ENCODE data around the gene LCK. TPM values are rescaled to one million over a fixed set of nuclear protein-coding genes. Genes with fewer than 3 reads are reported as not detected.

Gene LCK
- total RNA-seq, 1 donor from 2014 or later, result 248 TPM

DNA sequence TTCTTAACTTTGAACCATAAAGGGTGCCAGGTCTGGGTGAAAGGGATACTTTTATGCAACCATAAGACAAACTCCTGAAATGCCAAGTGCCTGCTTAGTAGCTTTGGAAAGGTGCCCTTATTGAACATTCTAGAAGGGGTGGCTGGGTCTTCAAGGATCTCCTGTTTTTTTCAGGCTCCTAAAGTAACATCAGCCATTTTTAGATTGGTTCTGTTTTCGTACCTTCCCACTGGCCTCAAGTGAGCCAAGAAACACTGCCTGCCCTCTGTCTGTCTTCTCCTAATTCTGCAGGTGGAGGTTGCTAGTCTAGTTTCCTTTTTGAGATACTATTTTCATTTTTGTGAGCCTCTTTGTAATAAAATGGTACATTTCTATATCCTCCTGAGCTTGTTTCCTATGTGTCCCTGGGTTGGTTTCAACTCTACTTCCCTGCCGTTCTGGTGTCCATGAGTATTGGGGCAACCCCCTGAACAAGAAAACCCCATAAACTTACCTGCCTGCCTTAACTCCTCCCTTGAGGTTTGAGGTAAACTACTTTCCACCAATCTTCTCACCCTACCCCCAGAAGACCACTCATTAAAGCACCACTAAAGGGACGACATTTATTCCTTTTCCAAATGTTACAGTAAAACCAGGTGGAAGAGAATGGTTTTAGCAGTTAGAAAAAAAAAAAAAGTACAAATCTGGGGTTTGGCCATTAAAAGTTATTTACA is 82.3 kb downstream of the LCK start:
- Mint-ChIP-seq H3K27me3 (no peaks in the 10 kb centered on the region), H3K27ac (peak overlapping the region; percentile 3), H3K9me3 (no peaks in the 10 kb centered on the region), H3K4me1 (peaks cover 37% of the 10 kb centered on the region), H3K36me3 (ENCODE audit: low read depth) (peaks cover 52% of the 10 kb centered on the region), H3K4me3 (peak overlapping the region; percentile 59)
- intact Hi-C loops (cut with micrococcal nuclease), result no loop called here
- DNase-seq, result peak; percentile 56

- intact Hi-C loops (cut with micrococcal nuclease), result no loop called here
- H3K9me3 Mint-ChIP-seq, result no peaks in the 10 kb centered on the region
- H3K27me3 Mint-ChIP-seq, result no peaks in the 10 kb centered on the region
- DNase-seq, result peak; percentile 67
- H3K4me3 Mint-ChIP-seq, result peak overlapping the region; percentile 92
- peaks cover 39% of the 10 kb centered on the region for H3K4me1 Mint-ChIP-seq
- H3K27ac Mint-ChIP-seq, result no peak overlapping the region
- peaks cover 44% of the 10 kb centered on the region for H3K36me3 Mint-ChIP-seq (ENCODE audit: low read depth)
Measured at GRCh38 chr1:32334274-32334861, 83.3 kb downstream of the LCK start.

DNA sequence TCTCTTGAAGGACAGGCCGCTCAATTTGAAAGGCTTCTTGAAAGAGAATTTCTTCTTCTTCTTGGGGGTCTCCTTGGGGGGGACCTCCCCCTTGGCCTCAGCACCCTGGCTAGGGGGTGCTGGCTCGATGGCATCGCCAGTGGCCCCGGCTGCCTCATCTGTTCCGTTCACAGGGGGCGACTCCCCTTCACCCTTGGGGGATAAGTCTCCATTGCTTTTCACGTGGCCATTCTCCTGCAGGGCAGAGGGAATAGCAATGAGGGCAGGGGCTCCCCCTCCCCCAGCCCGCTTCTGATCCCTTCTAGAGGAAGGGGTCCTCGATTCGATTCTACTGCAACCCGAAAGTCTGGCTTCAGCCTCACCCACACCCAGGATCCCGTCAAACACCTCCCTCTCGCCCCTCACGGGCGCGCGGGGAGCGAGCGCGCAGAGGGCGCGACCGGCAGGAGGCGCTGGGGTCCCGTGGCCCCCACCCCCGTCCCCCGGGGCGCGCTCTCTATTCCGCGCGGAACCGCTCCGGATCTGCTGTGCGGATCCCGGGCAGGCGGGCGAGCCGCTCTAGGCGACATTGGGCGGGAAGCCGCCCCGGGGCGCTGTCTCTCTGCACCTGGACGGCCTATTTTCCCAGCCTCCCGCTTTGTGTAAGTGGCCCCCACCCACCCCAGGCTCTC is 83.9 kb downstream of the LCK start:
- H3K9me3 Mint-ChIP-seq, result no peaks in the 10 kb centered on the region
- peaks cover 39% of the 10 kb centered on the region for H3K4me1 Mint-ChIP-seq
- H3K36me3 Mint-ChIP-seq (ENCODE audit: low read depth), result peaks cover 39% of the 10 kb centered on the region
- intact Hi-C loops (cut with micrococcal nuclease), result loop anchor here (5.0 kb wide), 4 partner anchors 57 to 263 kb away; partner anchors contain the start of genes BSDC1, EIF3I, TMEM234 and TMEM39B
- DNase-seq, result peak; percentile 88
- no peaks in the 10 kb centered on the region for H3K27me3 Mint-ChIP-seq
- H3K27ac Mint-ChIP-seq, result peak overlapping the region; percentile 69
- peak overlapping the region; percentile 92 for H3K4me3 Mint-ChIP-seq

DNA sequence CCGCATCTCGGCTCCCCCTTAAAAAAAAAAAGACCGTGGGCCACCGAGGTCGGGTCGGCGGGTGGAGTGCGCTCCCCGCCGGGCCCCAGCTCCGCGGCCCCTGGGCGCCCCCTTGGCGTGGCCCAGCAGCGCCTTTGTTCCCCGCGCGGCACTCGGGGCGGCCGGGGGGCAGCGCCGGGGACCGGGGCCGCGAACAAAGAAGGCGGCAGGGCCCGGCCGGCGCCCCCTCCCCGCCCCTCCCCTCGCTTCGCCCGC is 84.4 kb downstream of the LCK start:
- Mint-ChIP-seq H3K4me1 (peaks cover 39% of the 10 kb centered on the region), H3K27me3 (no peaks in the 10 kb centered on the region)
- intact Hi-C loops (cut with micrococcal nuclease), result loop anchor here (5.0 kb wide), 4 partner anchors 57 to 263 kb away; partner anchors contain the start of genes BSDC1, EIF3I, TMEM234 and TMEM39B

More for the DNA sequence above, 84.4 kb downstream of the LCK start:
- DNase-seq, result no peak
- H3K9me3 Mint-ChIP-seq, result no peaks in the 10 kb centered on the region
- no peak overlapping the region for H3K27ac Mint-ChIP-seq
- peak overlapping the region; percentile 92 for H3K4me3 Mint-ChIP-seq
- peaks cover 37% of the 10 kb centered on the region for H3K36me3 Mint-ChIP-seq (ENCODE audit: low read depth)

Other genes starting within 250 kb of the LCK start
- 174 and 175 TPM in 2 replicates for gene KHDRBS1, start 237.4 kb upstream of the LCK start, total RNA-seq
- gene TMEM39B, start 178.3 kb upstream of the LCK start, total RNA-seq, result 34.5 and 38.0 TPM in 2 replicates
- 79.4 and 87.6 TPM in 2 replicates for gene KPNA6, start 143.2 kb upstream of the LCK start, total RNA-seq
- gene TXLNA, start 71.6 kb upstream of the LCK start, total RNA-seq, result 105 and 106 TPM in 2 replicates
- gene CCDC28B, start 50.7 kb upstream of the LCK start, total RNA-seq, result 37.1 and 38.1 TPM in 2 replicates
- 6.1 and 6.4 TPM in 2 replicates for gene IQCC, start 45.6 kb upstream of the LCK start, total RNA-seq
- 0.12 TPM in 1 of 2 replicates, not detected in the other for gene DCDC2B, start 42.2 kb upstream of the LCK start, total RNA-seq
- gene TMEM234, start 28.9 kb upstream of the LCK start, total RNA-seq, result 10.6 and 10.9 TPM in 2 replicates
- gene EIF3I, start 28.9 kb upstream of the LCK start, total RNA-seq, result 304 and 341 TPM in 2 replicates
- 0.23 and 0.57 TPM in 2 replicates for gene FAM167B, start 4.0 kb upstream of the LCK start, total RNA-seq
- gene HDAC1, start 40.8 kb downstream of the LCK start, total RNA-seq, result 181 and 184 TPM in 2 replicates
- gene MARCKSL1, start 85.0 kb downstream of the LCK start, total RNA-seq, result 34.8 and 36.6 TPM in 2 replicates
- 4.2 and 4.4 TPM in 2 replicates for gene FAM229A, start 111.2 kb downstream of the LCK start, total RNA-seq
- gene TSSK3, start 111.3 kb downstream of the LCK start, total RNA-seq, result 1.0 and 2.3 TPM in 2 replicates
- gene BSDC1, start 143.2 kb downstream of the LCK start, total RNA-seq, result 44.8 and 49.5 TPM in 2 replicates
- not detected in 2 replicates for gene ZBTB8B, start 213.8 kb downstream of the LCK start, total RNA-seq